ENCODE measurements around the gene CFDP1.
A peak's percentile ranks its signal among the peaks of the same experiment; 100 is the strongest.

The CFDP1 gene

DNA sequence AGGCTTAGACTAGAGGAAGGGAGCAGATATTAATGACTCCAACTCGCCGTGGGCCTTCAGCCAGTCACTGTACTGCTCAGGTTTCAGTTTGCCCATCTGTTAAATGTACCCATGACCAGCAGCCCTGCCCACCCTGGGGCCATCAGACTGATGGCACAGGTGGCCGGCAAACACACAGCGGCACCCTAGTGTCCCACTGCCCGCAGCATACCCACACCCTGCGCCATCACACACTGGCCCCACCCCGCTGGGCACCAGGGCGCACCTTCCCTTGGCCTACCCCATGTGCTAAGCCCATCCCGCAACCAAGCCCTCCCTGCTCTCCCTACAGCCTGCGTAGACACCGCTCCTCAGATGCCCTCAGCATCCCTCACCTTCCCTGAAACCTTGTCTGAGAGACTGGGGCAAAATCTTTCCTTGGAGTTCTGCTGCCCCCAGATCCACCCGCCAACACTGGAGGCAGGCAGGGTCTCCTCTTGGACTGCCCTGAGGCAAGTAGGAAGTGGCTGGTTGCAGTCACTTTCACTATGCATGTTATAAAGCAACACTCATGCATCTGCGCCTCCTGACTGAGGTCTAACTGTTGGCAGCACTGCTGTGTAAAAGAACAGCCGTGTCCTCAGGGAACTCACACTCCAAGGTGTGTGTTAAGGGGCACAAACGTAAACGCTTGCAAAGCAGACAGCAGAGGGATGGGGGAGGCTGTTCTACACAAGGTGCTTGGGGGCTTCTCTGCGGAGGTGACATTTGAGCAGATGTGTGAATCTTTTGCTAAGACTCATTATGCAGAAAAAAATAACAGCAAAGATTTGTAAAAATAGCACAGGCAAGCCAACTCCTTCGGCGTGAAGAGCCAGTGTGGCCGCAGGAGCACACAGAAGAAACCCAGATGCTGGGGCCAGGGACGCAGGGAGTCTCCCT, 175.2 kb downstream of the CFDP1 start:
- H3K4me3 ChIP-seq (ENCODE audit: low read length): no peak overlapping the region
- no peak overlapping the region for H3K27ac ChIP-seq (ENCODE audit: low read length)
- no peak overlapping the region for H3K9ac ChIP-seq (ENCODE audit: low read length)
- H3K9me3 ChIP-seq (ENCODE audit: control insufficient read depth, low read depth, low read length): no peaks in the 10 kb centered on the region
- peaks cover 51% of the 10 kb centered on the region for H3K4me1 ChIP-seq (ENCODE audit: control insufficient read depth, low read depth, low read length)
- no peaks in the 10 kb centered on the region for H3K27me3 ChIP-seq (ENCODE audit: control insufficient read depth, insufficient read depth, low read length)
- H3K36me3 ChIP-seq (ENCODE audit: control insufficient read depth, low read depth, low read length): no peaks in the 10 kb centered on the region

DNA sequence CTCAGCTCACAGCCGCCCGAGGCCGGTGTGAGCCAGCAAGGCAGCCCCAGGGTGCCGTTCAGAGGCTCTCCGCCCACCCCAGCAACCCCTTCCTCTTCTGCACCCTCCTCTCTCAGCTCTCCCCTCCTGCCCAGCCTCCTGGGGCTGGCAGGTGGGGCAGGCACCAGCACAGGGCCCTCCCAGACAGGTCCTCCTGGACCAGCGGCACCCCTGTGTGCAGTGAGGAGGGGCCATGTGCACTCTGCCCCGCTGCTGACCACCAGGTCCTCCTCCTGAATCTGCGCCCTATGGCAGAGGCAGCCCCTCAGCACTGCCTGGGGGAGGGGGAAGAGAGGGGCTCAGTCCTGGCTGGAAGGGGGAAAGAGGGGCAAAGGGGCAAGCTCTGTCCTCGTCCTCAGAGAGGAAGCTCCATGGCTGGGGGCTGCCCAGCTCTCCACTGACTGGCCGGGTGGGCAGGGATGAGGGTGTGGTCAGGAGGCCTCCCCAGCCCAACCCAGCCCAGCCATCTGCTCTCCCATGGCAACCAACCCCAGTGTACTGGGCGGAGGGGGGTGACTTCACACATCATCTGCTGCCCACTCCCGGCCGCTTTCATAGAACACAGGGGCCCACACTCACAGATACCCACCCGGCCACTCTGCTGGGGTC, 176.5 kb downstream of the CFDP1 start:
- no peak overlapping the region for H3K27ac ChIP-seq (ENCODE audit: low read length)
- no peaks in the 10 kb centered on the region for H3K9me3 ChIP-seq (ENCODE audit: control insufficient read depth, low read depth, low read length)
- H3K9ac ChIP-seq (ENCODE audit: low read length): peak overlapping the region; percentile 5
- no peaks in the 10 kb centered on the region for H3K27me3 ChIP-seq (ENCODE audit: control insufficient read depth, insufficient read depth, low read length)
- H3K4me3 ChIP-seq (ENCODE audit: low read length): no peak overlapping the region
- peaks cover 64% of the 10 kb centered on the region for H3K4me1 ChIP-seq (ENCODE audit: control insufficient read depth, low read depth, low read length)
- no peaks in the 10 kb centered on the region for H3K36me3 ChIP-seq (ENCODE audit: control insufficient read depth, low read depth, low read length)

DNA sequence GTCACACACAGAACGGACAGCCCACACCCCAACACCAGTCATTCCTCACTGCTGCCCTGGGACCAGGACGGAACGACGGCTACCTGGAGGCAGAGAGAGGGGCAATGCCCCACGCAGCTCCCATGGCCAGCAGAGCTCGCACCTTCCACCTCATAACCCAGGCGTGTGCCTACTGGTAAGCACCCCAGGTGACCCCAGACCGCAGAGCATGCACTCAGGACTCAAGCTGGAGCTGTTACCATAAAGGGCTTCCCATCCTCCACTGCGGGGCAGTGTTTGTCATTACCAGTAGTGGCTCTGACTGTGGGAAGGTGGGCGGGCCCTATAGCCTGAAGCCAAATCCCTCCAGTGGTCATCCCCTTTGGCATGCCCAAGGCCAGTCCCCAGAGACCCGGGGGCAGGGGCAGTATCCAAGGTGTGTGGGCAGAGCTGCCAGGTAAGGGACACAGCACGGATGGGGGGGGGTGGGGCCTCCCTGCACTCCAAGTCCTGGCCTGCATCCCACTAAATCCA, 177.2 kb downstream of the CFDP1 start:
- Histone ChIP-seq H3K36me3 (ENCODE audit: control insufficient read depth, low read depth, low read length) (no peaks in the 10 kb centered on the region), H3K27ac (ENCODE audit: low read length) (no peak overlapping the region), H3K9ac (ENCODE audit: low read length) (peak overlapping the region; percentile 5), H3K9me3 (ENCODE audit: control insufficient read depth, low read depth, low read length) (no peaks in the 10 kb centered on the region), H3K4me1 (ENCODE audit: control insufficient read depth, low read depth, low read length) (peaks cover 58% of the 10 kb centered on the region), H3K4me3 (ENCODE audit: low read length) (no peak overlapping the region), H3K27me3 (ENCODE audit: control insufficient read depth, insufficient read depth, low read length) (no peaks in the 10 kb centered on the region)

DNA sequence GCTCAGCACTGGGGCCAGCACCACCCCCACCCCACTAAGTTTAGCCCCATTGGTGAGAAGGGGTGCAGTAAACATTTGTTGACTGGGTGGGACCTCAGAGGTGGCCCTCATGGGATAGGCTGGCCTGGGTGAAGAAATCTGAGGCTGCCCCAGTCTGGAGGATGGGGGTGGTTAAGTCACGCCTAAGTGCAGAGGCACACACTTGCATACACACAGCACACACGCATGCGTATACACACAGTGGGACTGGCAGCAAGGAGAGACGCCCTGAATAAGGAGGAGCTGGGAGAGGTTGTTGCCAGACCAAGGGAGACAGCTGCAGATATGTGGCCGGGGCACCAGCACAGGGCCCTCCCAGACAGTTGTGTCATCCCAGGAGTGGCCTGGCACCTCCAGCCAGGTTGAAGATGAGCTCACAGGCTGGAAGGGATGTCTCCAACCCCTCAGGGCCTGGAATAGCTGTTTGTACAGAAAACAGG, 178.9 kb downstream of the CFDP1 start:
- H3K4me3 ChIP-seq (ENCODE audit: low read length): no peak overlapping the region
- peaks cover 62% of the 10 kb centered on the region for H3K4me1 ChIP-seq (ENCODE audit: control insufficient read depth, low read depth, low read length)
- no peaks in the 10 kb centered on the region for H3K9me3 ChIP-seq (ENCODE audit: control insufficient read depth, low read depth, low read length)
- no peaks in the 10 kb centered on the region for H3K36me3 ChIP-seq (ENCODE audit: control insufficient read depth, low read depth, low read length)
- no peaks in the 10 kb centered on the region for H3K27me3 ChIP-seq (ENCODE audit: control insufficient read depth, insufficient read depth, low read length)
- no peak overlapping the region for H3K27ac ChIP-seq (ENCODE audit: low read length)
- peak overlapping the region; percentile 60 for H3K9ac ChIP-seq (ENCODE audit: low read length)

DNA sequence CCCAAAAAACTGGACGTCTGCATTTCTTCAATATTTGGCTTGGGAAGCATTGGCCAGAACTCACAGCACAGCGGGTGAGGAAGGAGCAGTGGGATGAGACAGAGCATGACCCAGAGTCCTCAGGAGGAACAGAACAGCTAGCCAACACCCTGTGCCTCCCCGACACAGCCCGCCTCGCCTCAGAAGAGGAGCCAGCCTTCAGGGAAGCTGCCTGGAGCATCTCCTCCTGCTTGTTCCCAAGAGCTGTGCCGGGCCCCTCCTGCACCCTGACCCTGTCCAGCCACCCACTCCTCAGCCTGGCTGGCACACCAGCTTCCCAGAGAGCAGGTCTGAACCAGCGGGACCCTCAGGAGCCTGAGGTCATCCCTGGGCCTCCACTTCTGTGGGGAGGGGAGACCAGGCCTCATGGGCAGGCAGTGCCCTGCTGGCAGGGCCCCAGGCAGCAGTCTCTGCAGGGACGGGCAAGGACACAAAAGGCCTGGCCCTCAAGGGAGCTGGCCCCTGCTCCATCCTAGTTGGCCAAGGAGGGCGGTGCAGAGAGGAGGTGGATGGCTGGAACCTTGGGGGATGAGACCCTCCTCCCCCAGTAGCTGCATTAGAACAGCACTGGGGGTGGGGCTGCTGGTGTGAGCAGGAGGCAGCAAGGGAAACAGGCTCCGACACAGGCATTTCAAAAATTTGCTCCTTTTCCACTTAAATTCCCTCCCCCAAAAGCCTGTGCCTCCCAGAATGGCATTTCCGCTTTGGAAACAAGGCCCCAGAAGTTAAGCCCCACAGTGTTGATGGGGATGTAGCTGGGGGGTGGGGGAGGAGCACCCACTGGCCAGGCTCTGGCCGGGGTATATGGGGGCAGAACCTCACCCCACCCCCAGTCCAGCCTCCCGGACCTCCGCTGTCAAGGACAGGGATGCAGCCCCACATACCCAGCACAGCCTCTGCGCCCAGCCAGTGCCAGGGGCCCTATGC, 180.1 kb downstream of the CFDP1 start:
- peaks cover 59% of the 10 kb centered on the region for H3K4me1 ChIP-seq (ENCODE audit: control insufficient read depth, low read depth, low read length)
- peak overlapping the region; percentile 89 for H3K27ac ChIP-seq (ENCODE audit: low read length)
- H3K9ac ChIP-seq (ENCODE audit: low read length): peak overlapping the region; percentile 60
- H3K36me3 ChIP-seq (ENCODE audit: control insufficient read depth, low read depth, low read length): no peaks in the 10 kb centered on the region
- no peaks in the 10 kb centered on the region for H3K27me3 ChIP-seq (ENCODE audit: control insufficient read depth, insufficient read depth, low read length)
- H3K4me3 ChIP-seq (ENCODE audit: low read length): peak overlapping the region; percentile 23
- no peaks in the 10 kb centered on the region for H3K9me3 ChIP-seq (ENCODE audit: control insufficient read depth, low read depth, low read length)

DNA sequence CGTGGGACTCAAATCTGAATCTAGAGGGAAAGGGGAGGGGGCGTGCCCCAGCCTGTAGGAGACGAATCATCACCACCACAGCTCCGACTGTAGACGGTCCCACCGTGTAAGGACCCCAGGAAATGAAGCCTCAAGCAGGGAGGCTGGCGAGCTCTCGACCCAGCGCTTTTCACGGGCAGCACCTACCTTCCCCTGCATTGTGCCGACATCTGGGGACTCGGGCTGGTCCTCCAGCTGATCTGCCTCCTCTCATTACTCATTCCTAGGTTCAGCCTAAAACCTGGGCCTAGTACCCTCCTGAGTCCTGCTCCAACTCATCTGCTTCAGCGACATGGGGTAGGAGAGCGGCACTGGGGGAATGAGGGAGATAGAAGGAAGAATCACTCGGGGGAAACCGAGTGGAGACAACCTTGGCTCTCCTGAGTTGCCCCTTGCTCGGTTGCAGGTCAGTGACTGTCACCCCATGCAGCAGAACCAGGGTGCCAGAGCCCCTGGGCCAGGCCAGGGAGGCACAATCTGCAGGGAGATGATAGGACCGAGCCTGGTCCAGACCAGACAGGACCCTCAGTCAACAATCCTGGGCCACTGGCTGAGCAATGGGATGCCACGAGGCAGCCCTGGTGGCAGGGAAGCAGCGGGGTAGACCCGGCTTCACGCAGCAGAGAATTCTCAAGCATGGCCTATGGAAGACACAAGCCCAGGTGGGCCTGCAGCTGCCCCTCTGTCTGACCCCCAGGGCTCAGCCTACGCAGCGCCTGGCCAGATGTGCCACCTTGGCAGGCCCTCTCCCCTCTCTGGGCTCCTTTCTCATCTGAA, 181.0 kb downstream of the CFDP1 start:
- H3K9me3 ChIP-seq (ENCODE audit: control insufficient read depth, low read depth, low read length): no peaks in the 10 kb centered on the region
- no peaks in the 10 kb centered on the region for H3K27me3 ChIP-seq (ENCODE audit: control insufficient read depth, insufficient read depth, low read length)
- peak overlapping the region; percentile 59 for H3K27ac ChIP-seq (ENCODE audit: low read length)
- peaks cover 60% of the 10 kb centered on the region for H3K4me1 ChIP-seq (ENCODE audit: control insufficient read depth, low read depth, low read length)
- H3K36me3 ChIP-seq (ENCODE audit: control insufficient read depth, low read depth, low read length): no peaks in the 10 kb centered on the region
- peak overlapping the region; percentile 60 for H3K9ac ChIP-seq (ENCODE audit: low read length)
- H3K4me3 ChIP-seq (ENCODE audit: low read length): peak overlapping the region; percentile 42

DNA sequence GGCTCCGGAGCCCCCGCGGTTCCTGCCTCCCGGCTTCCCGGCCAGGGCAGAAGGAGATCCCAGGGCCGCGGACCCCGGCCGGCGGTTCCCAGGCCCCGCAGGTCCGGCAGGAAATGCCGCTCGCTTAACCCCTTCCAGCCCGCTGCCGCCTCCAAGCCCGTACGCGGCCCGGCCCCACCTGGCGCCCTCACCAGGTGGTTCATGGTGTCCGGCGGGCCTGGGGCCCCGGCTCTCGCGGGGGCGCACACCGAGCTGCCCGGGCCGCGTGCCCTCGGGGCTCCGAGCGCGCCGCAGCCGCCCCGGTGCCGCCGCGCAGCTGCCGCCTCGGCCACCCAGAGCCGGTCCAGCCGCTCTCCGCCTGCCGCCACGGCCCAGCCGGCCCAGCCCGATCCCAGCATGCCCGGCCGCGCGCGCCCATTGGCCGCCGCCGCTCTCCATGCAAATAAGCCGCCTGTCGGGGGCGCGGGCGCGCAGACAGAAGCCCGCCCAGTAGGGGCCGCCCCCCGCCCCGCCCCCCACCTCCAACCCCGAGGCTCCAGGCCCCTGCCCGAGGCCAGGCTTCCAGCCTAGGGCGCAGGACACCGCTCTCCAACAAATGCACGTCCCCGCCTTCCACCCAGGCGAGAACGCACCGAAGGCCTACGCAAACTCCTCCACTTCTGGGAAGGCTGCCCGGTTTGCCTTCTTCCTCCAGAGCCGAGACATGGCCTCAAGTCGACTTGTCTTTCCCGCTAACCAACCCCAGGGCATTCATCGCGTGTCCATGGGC, 181.8 kb downstream of the CFDP1 start, which contains the start of gene BCAR1:
Gene BCAR1 (minus strand): TSS at position 345 of the 769 bp plus-strand sequence. CDS start 142 bp downstream, at position 203.
- H3K9ac ChIP-seq (ENCODE audit: low read length): peak within 1 kb of the TSS; percentile 58
- no peaks in the 10 kb centered on the region for H3K36me3 ChIP-seq (ENCODE audit: control insufficient read depth, low read depth, low read length)
- peak within 1 kb of the TSS; percentile 75 for H3K4me3 ChIP-seq (ENCODE audit: low read length)
- no peaks in the 10 kb centered on the region for H3K9me3 ChIP-seq (ENCODE audit: control insufficient read depth, low read depth, low read length)
- H3K27me3 ChIP-seq (ENCODE audit: control insufficient read depth, insufficient read depth, low read length): no peaks in the 10 kb centered on the region
- peak within 1 kb of the TSS; percentile 59 for H3K27ac ChIP-seq (ENCODE audit: low read length)
- peaks cover 58% of the 10 kb centered on the region for H3K4me1 ChIP-seq (ENCODE audit: control insufficient read depth, low read depth, low read length)

DNA sequence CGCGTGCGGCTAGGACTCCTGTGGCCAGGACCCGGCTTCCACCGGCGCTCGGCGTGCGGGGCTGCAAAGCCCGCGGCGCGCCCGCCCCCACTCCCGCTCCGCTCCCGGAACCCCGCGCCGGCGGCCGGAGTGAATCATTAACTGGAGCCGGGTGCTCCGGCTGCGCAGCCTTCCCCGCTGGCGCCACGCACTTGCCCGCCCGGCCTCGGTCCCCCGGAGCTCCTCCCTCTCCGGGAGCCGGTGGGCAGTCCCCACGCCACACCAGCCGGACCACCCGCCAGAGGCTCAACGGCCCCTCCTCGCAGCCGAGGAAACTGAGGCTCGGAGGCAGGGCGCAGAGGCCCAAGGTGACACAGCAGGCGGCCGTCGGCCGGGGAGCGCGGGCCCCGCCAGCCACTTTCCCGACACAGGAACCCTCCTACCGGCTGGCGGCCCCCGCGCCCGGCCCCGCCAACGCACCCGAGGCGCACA, 182.5 kb downstream of the CFDP1 start:
- no peaks in the 10 kb centered on the region for H3K27me3 ChIP-seq (ENCODE audit: control insufficient read depth, insufficient read depth, low read length)
- H3K27ac ChIP-seq (ENCODE audit: low read length): no peak overlapping the region
- H3K4me1 ChIP-seq (ENCODE audit: control insufficient read depth, low read depth, low read length): peaks cover 55% of the 10 kb centered on the region

DNA sequence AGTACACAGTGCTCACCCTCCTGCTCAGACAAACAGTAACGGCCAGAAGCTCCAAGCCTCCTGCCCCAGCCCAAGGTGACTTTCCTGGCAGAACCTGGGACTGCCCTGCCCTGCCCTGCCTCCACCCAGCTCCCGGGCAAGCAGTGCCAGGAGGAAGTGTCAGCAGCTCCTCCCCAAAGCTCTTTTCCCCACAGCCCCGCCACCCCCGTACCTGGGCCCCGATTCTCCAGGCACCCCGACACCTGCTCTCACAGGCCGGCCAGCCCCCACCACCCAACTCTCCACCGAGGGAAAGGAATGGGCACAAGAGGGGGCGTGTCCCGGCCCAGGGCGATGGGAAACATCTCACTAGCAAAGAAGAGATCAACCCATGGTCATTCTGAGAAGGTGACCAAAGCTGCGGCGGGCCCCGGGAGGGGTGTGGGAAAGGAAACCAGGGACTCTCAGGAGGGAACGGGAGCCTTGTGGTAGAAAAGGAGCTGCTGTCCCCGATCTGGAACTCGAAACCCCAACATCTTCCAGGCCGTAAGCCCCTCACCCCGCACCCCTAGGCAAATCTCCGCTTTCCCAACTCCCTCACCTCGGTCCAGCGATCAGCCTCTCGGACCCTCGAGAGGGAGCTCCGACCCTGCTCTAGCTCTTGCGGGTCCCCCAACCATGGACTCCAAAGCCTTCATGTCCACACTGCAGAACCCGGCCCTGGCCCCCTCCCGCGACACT, 183.1 kb downstream of the CFDP1 start:
- H3K4me1 ChIP-seq (ENCODE audit: control insufficient read depth, low read depth, low read length): peaks cover 56% of the 10 kb centered on the region
- H3K27me3 ChIP-seq (ENCODE audit: control insufficient read depth, insufficient read depth, low read length): no peaks in the 10 kb centered on the region
- H3K27ac ChIP-seq (ENCODE audit: low read length): no peak overlapping the region
- H3K9ac ChIP-seq (ENCODE audit: low read length): peak overlapping the region; percentile 58
- H3K4me3 ChIP-seq (ENCODE audit: low read length): peak overlapping the region; percentile 75
- no peaks in the 10 kb centered on the region for H3K36me3 ChIP-seq (ENCODE audit: control insufficient read depth, low read depth, low read length)
- no peaks in the 10 kb centered on the region for H3K9me3 ChIP-seq (ENCODE audit: control insufficient read depth, low read depth, low read length)

More for the DNA sequence above, 182.5 kb downstream of the CFDP1 start:
- Histone ChIP-seq H3K4me3 (ENCODE audit: low read length) (peak overlapping the region; percentile 75), H3K9me3 (ENCODE audit: control insufficient read depth, low read depth, low read length) (no peaks in the 10 kb centered on the region), H3K36me3 (ENCODE audit: control insufficient read depth, low read depth, low read length) (no peaks in the 10 kb centered on the region), H3K9ac (ENCODE audit: low read length) (peak overlapping the region; percentile 58)
